GM21447 (cell line): ENCODE measurements around the gene DISP3.
"Not testable (repeated sequence)": the region's sequence is repeated elsewhere in the genome, so short reads cannot be mapped to it uniquely, and the experiment has no call there.

Experiments
- ATAC-seq: cut with Tn5 transposase; IDR thresholded peaks from one replicate; pipeline ENCODE4 v1.9.1; 2021; ENCODE audit not compliant: unreplicated experiment

The DISP3 gene

DNA sequence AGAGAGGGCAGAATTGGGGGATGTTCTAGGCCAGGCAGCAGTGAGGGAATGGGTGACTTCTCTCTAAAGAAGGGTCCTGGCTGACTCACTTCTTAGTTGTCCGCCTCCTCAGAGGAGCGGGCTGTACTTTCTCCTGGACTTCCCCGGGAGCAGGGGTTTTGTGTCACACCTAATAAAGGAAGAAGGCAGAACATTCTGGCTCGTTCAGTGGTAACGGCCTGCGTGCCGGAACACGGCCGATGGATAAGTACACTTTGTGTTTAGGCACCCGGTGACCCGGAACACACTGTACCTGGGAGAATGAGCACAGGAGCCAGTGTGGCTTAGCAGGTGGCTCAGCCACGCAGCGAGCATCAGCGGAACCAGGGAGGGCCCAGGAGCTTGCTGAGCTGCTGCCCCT lies 90.6 kb downstream of the DISP3 start:
- ATAC-seq = no peak

DNA sequence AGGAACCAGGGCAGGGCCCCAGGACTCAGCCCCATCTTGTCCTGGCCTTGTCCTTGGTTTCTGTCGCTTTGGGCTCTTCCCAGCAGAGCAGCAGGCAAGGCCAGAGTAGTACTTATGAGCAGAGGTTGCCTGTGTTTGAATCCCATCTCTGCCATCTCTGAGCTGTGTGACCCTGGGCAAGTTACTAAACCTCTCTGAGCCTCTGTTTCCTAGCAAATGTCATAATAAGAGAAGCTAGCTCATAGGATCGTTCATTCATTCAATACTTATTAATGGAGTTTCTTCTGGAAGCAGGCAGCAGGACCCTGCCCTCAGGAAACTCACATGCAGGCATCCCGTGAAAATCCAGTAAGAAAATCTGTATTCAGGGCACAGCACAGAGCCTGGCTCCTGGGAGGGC lies 91.0 kb downstream of the DISP3 start:
- ATAC-seq = no peak

DNA sequence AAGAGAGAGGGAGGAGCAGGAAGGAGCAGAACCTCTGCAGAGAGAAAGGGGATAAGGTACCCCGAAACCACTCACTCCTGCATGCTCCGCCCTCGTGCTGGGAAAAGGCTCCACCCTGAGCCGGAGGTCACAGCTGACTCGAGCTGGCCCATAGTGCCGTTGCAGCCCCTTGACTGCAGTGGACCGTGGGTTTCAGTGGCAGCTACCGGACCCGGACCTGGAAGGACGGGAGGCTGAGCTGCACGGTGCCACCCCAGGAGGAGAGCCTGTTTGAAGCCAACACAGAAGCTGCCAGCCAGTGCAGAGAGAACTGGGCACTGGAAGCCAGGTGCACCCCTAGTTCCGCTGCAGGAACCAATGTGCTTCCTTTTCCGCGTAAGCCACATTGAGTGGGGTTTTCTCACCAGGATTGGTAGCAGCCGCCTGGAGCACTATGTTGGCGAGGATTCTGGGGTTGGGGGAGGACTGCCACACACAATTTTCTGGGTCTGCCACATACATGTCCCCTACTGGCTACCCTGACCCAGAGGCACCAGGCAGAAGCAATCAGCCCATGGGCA lies 91.9 kb downstream of the DISP3 start:
- ATAC-seq = no peak

DNA sequence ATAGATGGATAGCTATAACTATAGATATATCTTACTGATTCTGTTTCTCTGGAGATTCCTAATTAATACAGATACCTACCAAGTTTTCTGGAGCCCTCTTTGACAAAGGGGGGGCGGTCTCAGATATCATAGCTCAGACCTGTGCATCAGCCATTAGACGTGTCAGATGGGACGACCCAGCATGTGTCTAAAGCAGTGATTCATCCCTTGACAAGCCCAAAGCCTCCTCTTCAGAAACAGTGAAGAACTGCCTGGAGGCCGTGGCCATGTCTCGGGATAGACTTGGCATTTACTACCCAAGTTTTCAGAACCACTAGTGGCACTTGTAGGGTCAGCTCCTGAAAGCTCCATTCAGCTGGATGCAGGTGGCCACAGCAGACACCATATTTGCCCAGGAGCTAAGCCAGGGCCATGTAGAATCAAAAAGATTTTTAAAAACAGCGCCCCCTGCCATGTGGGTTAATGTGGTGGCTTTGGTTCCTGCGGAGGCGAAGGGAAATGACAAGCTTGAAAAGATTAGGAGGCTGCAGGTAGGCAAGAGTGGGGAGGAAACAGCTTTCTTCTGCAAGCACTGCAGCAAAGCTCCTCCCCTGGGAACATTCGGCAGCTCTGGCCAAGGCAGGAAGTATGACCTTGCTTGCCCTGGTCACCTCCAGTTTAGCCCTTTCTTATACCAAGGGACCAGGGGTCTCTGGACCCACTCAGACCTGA lies 93.1 kb downstream of the DISP3 start:
- ATAC-seq = no peak

DNA sequence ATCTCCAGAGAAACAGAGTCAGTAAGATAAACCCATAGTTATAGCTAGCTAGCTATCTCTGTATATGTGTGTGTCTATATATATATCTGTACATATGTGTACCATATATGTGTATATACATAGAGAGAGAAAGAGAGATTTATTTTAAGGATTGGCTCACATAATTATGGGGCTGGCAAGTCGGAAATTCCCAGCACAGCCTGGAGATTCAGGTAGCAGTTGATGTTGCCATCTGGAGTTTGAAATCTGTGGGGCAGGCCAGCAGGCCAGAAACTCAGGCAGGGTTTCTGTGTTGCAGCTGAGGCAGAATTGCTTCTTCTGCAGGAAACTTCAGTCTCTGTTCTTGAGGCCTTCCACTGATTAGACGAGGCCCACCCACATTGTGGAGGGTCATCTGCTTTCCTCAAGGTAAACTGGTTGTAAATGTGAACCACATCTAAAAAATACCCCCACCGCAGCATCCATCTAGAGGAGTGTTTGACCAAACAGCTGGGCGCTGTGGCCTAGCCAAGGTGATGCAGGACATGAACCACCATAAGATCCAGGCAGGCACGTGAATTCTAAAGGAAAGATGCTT lies 94.2 kb downstream of the DISP3 start:
- ATAC-seq = no peak

DNA sequence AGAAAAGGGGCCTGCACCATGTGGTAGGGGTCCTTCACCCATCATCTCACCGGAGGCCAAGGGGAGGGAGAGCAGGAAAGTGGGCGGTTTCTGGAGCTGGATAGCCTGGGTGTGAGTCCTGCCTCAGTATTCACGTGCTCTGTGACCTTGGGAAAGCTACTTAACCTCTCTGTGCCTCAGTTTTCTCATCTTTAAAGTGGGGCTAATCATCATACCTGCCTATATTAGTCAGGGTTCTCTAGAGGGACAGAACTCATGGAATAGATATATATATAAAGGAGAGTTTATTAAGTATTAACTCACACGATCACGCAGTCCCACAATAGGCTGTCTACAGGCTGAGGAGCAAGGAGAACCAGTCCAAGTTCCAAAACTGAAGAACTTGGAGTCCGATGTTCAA lies 96.6 kb downstream of the DISP3 start:
- no peak for ATAC-seq

DNA sequence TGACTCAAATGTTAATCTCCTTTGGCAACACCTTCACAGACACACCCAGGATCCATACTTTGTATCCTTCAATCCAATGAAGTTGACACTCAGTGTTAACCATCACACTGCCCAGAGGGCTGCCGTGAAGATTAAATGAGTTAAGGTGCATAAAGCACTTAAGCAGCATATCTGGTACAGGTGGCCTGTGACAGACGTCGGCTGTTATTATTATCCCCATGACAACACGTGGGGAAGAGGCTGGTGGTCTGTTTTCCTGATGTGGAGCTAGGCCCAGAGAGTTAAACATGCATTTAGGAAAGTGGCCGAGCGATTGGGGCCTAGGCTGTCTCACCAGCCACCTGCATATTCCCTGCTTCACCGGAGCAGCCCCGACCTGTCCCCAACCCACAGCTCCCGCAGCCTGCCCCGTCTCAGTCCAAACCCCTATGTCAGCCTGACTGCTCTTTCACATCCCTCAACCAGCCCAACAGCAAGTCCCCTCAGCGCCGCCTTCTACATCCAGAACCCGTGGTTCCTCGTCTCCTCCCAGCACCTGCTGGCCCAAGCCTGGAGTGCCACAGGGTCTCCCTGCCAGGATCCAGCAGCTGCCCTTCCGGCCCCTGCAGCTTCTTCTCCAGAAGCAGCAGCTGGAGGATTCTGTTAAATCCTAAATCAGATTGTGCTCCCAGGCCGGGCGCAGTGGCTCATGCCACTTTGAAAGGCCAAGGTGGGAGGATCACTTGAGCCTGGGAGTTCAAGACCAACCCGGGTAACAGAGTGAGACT lies 97.3 kb downstream of the DISP3 start:
- no peak for ATAC-seq

DNA sequence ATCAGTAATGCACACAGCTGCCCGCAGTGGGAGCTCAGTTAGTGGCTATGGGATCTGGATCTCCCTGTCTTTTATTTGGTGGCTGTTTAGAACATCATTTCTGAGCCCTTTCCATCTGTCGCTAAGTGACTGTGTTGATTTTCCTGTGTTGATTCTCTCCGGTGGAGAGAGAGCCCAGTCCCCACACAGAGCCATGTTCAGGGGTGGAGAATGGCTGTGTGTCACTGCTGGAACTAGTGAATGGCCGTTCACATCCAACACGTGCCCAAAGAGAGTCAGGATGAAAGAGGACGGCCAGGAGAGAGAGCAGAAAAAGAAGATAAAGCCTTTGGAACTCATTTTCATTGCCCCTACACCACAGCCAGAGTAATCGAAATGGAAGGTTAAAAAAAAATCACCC lies 99.0 kb downstream of the DISP3 start:
- no peak for ATAC-seq

DNA sequence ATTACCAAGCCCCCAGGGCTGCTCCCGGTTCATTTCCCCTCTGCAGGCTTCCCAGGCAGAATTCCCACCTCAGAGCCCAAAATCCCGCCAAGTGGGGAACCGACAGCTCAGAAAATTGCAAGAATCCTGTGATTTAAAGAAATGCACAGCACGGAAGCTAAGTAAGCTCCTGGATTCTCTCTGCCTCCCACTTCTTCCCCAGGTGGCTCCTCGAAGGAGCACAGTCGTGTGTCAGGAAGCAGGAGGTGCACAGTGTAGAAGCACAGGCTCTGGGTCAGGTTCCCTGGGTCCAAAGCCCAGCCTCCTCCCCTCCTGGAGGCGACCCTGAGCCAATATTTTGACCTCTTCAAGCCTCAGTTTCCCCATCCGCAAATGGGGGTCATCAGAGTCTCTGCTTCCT lies 100.6 kb downstream of the DISP3 start:
- ATAC-seq = no peak

DNA sequence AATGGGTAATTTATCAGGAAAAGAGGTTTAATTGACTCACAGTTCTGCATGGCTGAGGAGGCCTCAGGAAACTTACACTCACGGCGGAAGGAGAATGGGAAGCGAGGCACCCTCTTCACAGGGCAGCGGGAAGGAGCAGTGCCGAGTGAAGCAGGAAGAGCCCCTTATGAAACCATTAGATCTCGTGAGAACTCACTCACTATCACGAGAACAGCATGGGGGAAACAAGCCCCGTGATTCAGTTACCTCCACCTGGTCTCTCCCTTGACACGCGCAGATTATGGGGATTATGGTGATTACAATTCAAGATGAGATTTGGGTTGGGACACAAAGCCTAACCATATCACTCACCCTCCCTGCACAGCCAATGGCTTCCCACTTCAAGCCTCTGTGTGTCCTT lies 101.1 kb downstream of the DISP3 start:
- ATAC-seq = not testable (repeated sequence)

DNA sequence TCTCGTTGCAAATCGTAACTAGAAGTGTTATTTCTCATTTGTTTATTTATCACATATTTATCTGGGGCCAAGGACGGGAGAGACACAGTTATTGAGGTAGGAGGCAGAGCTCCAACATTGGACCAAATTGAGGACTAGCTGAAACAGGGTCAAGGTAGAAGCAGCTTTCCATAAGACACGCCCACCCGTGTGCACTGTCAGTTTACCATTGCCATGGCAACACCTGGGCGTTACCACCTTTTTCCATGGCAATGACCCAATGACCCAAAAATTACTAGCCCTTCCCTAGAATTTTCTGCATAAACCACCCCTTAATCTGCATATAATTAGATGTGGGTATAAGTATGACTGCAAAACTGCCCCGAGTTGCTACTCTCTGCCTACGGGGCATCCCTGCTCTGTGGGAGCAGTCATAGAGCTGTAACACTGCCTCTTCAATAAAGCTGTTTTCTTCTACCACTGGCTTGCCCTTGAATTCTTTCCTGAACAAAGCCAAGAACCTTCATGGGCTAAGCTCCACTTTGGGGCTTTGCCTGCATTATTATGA lies 102.6 kb downstream of the DISP3 start:
- no peak for ATAC-seq

DNA sequence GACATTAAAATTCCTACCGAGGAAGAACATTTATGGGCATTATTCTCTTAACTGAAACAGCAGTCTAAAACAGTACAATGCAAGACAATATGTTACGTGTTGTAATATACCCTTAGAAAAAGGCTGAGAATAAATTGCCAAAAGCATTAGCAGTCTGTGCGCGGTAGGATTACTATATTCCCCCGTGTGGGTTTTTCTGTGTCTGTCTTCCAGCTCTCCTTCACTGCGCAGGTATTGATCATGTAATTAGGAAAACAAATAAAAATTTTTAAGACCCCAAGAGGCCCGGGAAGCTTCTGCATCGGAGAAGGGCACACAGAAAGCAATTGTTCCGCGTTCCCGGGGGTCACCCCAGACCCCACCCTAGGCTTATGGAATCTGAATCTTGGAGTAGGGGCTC lies 106.4 kb downstream of the DISP3 start:
- no peak for ATAC-seq
